K562 (cell line): ENCODE measurements around the gene COG3.

Experiments
- CTCF ChIP-seq, 3 experiments: IDR thresholded peaks in 2 of 3; conservative IDR thresholded peaks in 1 of 3; 2 replicates each; pipeline ENCODE4 v1.5.1; 2011 to 2012; ENCODE audit warnings: low read length in 3 of 3, mild to moderate bottlenecking in 3 of 3, control low read depth in 2 of 3, improper control_type of control experiment in 1 of 3, inconsistent platforms in 1 of 3, low read depth in 1 of 3, mixed read lengths in 1 of 3, moderate library complexity in 1 of 3; ENCODE audit not compliant: insufficient read depth in 2 of 3
- GABPA ChIP-seq: fragments of 200-800 bp; sonication (Bioruptor generic); conservative IDR thresholded peaks from 2 replicates; pipeline ENCODE4 v1.6.1; 2016; ENCODE audit warnings: low read depth, missing genetic modification characterization, missing compliant biosample characterization
- RAD21 ChIP-seq, 2 experiments: fragments of 250-450 bp in 1 of 2; fragments of 450-650 bp in 1 of 2; sonication (Bioruptor Pico) in 1 of 2; formaldehyde crosslinking in 1 of 2; IDR thresholded peaks in 1 of 2; conservative IDR thresholded peaks in 1 of 2; 2 replicates each; pipeline versions ENCODE4 v1.4.0 to v1.8.0; 2020 to 2022; ENCODE audit warnings: mild to moderate bottlenecking in 2 of 2, moderate library complexity in 1 of 2
- SMC3 ChIP-seq: conservative IDR thresholded peaks from 2 replicates; pipeline ENCODE4 v1.6.1; 2011; ENCODE audit warnings: low read depth, low read length, improper control_type of control experiment; ENCODE audit not compliant: insufficient read depth
- ZNF707 ChIP-seq: fragments of 250-450 bp; sonication (Bioruptor Pico); conservative IDR thresholded peaks from 2 replicates; pipeline ENCODE4 v1.8.0; 2022; ENCODE audit warnings: inconsistent platforms, mild to moderate bottlenecking, moderate library complexity

DNA sequence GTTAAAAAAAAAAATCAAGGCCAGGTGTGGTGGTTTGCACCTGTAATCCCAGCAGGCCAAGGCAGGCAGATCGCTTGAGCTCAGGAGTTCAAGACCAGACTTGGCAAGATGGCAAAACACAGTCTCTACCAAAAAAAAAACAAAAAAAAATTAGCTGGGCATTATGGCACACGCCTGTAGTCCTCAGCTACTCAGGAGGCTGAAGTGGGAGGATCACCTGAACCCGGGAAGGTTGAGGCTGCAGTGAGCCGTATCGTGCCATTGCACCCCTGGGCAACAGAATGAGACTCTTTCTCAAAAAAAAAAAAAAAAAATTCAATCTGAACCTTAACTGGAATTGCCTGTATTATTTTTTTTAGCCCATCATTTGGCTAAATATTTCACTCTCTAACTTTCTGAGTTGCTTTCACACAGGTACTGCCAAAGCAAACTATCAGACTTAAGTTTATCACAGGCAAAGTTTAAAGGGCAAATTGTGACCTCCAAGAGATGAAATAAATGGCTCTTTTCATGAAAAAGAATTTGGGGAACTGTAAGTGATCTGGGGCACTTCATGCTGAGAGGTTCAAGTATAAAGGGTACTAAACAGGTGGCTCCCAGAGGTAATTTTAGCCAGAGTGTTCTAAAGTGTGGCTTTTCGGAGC is 31.9 kb upstream of the COG3 start:
- no peak for TF ChIP-seq GABPA
- TF ChIP-seq SMC3, result no peak
- no peak for TF ChIP-seq ZNF707 (CRISPR knock-in tag)
- TF ChIP-seq RAD21 (CRISPR knock-in tag; conservative IDR thresholded peaks at IDR 0.05 in 1 of 2, IDR thresholded peaks at IDR 0.05 in 1 of 2), result no peak
- no peak for TF ChIP-seq CTCF (IDR thresholded peaks at IDR 0.05 in 2 of 3, conservative IDR thresholded peaks at IDR 0.05 in 1 of 3; ENCODE audit: insufficient read depth in 2 of 3, low read depth in 1 of 3, low read length in 3 of 3)
